Uterus (tissue), 2 donors: ENCODE data around the gene XRN1.

Experiments used
- CTCF ChIP-seq, 4 experiments: fragments of 200-600 bp in 2 of 4; fragments of 450-650 bp in 2 of 4; sonication (generic) in 2 of 4; IDR thresholded peaks; one replicate each; pipeline ENCODE4 v1.5.1; 2016 to 2019; ENCODE audit warnings: antibody characterized with exemption in 4 of 4, mild to moderate bottlenecking in 2 of 4, moderate library complexity in 1 of 4
- POLR2A ChIP-seq, 2 donors: fragments of 450-650 bp; IDR thresholded peaks; one replicate each; pipeline ENCODE4 v1.6.1; 2016; ENCODE audit warnings: antibody characterized with exemption in 2 of 2, mild to moderate bottlenecking in 1 of 2, moderate library complexity in 1 of 2

- TF ChIP-seq CTCF (IDR thresholded peaks at IDR 0.05) (no peak), POLR2A (IDR thresholded peaks at IDR 0.05) (no peak)
Measured at GRCh38 chr3:142281474-142281873, 166.4 kb downstream of the XRN1 start.
